NCI-H345 (cell line): Measurements from ENCODE around the gene FN1.

ENCODE experiments used
- DNase-seq: peaks from one replicate; lab custom pipeline; 2025; lab: John Stamatoyannopoulos, UW

FN1 gene

GRCh38 chr2:215441560-215442400, 5.9 kb upstream of the FN1 start:
- no peak for DNase-seq

GRCh38 chr2:215439980-215440512, 4.2 kb upstream of the FN1 start:
- DNase-seq = no peak

- no peak for DNase-seq
Observed at GRCh38 chr2:215439404-215439803, 3.5 kb upstream of the FN1 start.

GRCh38 chr2:215437614-215438013, 1.7 kb upstream of the FN1 start:
- no peak for DNase-seq

- DNase-seq = no peak
Observed at GRCh38 chr2:215436705-215437565, 1.1 kb upstream of the FN1 start.

GRCh38 chr2:215435280-215435869, 493 bp downstream of the FN1 start:
- DNase-seq = peak; percentile 50

GRCh38 chr2:215434447-215435279, 1.2 kb downstream of the FN1 start:
- no peak for DNase-seq

GRCh38 chr2:215432759-215433594, 2.9 kb downstream of the FN1 start:
- DNase-seq = no peak

GRCh38 chr2:215431778-215432758, 3.8 kb downstream of the FN1 start:
- no peak for DNase-seq

GRCh38 chr2:215431290-215431689, 4.6 kb downstream of the FN1 start:
- no peak for DNase-seq

GRCh38 chr2:215430528-215431187, 5.2 kb downstream of the FN1 start:
- DNase-seq = no peak

- DNase-seq = no peak
Observed at GRCh38 chr2:215429424-215429823, 6.4 kb downstream of the FN1 start.

- DNase-seq = no peak
Observed at GRCh38 chr2:215428060-215428910, 7.6 kb downstream of the FN1 start.

GRCh38 chr2:215427585-215427984, 8.3 kb downstream of the FN1 start:
- no peak for DNase-seq

- DNase-seq = no peak
Observed at GRCh38 chr2:215425021-215425782, 10.7 kb downstream of the FN1 start.

GRCh38 chr2:215423928-215424540, 11.8 kb downstream of the FN1 start:
- DNase-seq = no peak

- DNase-seq = no peak
Observed at GRCh38 chr2:215423234-215423633, 12.6 kb downstream of the FN1 start.
